ENCODE data around the gene PLAC1. TPM values are rescaled to one million over a fixed set of nuclear protein-coding genes. Genes with fewer than 3 reads are reported as not detected.

PLAC1 gene
- total and polyA plus RNA-seq, 2 experiments from 2014 or later = 0.93 to 2.9 TPM

DNA sequence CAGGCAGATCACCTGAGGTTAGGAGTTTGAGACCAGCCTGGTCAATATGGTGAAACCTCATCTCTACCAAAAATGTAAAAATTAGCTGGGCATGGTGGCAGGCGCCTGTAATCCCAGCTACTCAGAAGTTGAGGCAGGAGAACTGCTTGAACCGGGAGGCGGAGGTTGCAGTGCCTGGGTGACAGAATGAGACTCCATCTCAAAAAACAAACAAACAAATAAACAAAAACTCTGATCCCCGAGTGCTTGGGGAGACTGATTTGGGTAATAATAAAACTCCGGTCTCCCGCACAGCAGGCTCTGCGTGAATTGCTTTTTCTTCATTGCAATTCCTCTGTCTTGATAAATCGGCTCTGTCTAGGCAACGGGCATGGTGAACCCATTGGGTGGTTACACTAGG, 124.9 kb downstream of the PLAC1 start:
- Histone ChIP-seq H3K4me1 (ENCODE audit: insufficient read depth) (peaks cover 7% of the 10 kb centered on the region), H3K4me3 (no peak overlapping the region), H4K20me1 (ENCODE audit: insufficient read depth, poor library complexity, severe bottlenecking) (no peaks in the 10 kb centered on the region), H3K36me3 (replicated peaks; ENCODE audit: insufficient read depth, low read depth) (no peaks in the 10 kb centered on the region), H3K27me3 (no peaks in the 10 kb centered on the region), H3K79me2 (no peaks in the 10 kb centered on the region), H2AFZ (no peak overlapping the region), H3K9me3 (ENCODE audit: low read depth) (no peaks in the 10 kb centered on the region), H3K4me2 (no peak overlapping the region), H3K9me2 (replicated peaks; ENCODE audit: insufficient read depth) (no peaks in the 10 kb centered on the region), H3K27ac (no peak overlapping the region)
- no peak for TF ChIP-seq CTCF (IDR thresholded peaks at IDR 0.05; ENCODE audit: poor library complexity)
- DNase-seq (ENCODE audit: low spot score) = no peak
- whole genome bisulfite sequencing (ENCODE audit: low lambda C conversion rate, missing lambda C conversion rate) = 73% methylated on average over 9 of the region's 9 CpGs

DNA sequence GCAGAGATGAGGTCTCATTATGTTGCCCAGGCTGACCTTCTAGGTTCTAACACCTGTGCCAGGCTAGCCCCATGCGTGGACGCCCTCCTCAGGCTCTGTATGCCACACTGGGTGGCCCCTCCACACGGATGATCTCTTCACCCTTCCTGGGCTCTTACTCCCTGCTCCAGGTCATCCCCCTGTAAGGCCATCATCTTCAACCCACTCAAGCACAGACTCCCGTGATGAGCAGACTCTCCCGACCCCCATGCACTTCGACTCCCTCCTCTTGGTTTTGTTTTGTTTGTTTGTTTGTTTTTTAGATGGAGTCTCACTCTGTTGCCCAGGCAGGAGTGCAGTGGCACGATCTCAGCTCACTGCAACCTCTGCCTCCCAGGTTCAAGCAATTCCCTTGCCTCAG, 127.4 kb downstream of the PLAC1 start:
- H4K20me1 ChIP-seq (ENCODE audit: insufficient read depth, poor library complexity, severe bottlenecking) = no peaks in the 10 kb centered on the region
- H3K27ac ChIP-seq = no peak overlapping the region
- no peaks in the 10 kb centered on the region for H3K9me2 ChIP-seq (replicated peaks; ENCODE audit: insufficient read depth)
- no peaks in the 10 kb centered on the region for H3K79me2 ChIP-seq
- H2AFZ ChIP-seq = no peak overlapping the region
- H3K4me1 ChIP-seq (ENCODE audit: insufficient read depth) = no peaks in the 10 kb centered on the region
- no peaks in the 10 kb centered on the region for H3K36me3 ChIP-seq (replicated peaks; ENCODE audit: insufficient read depth, low read depth)
- no peaks in the 10 kb centered on the region for H3K9me3 ChIP-seq (ENCODE audit: low read depth)
- TF ChIP-seq EZH2 (IDR thresholded peaks at IDR 0.05; ENCODE audit: borderline replicate concordance) (no peak), CTCF (IDR thresholded peaks at IDR 0.05; ENCODE audit: poor library complexity) (no peak), EZH2phosphoT487 (IDR thresholded peaks at IDR 0.05; ENCODE audit: low read depth, severe bottlenecking, unreplicated experiment) (no peak)
- H3K4me2 ChIP-seq = no peak overlapping the region
- 79% methylated on average over 7 of the region's 7 CpGs for WGBS (ENCODE audit: low lambda C conversion rate, missing lambda C conversion rate)
- H3K27me3 ChIP-seq = no peaks in the 10 kb centered on the region
- DNase-seq (ENCODE audit: low spot score) = no peak
- no peak overlapping the region for H3K4me3 ChIP-seq

- no peak for TF ChIP-seq EZH2 (IDR thresholded peaks at IDR 0.05; ENCODE audit: borderline replicate concordance)
- TF ChIP-seq CTCF (IDR thresholded peaks at IDR 0.05; ENCODE audit: poor library complexity) = no peak
- TF ChIP-seq EZH2phosphoT487 (IDR thresholded peaks at IDR 0.05; ENCODE audit: low read depth, severe bottlenecking, unreplicated experiment) = no peak
- Histone ChIP-seq H4K20me1 (ENCODE audit: insufficient read depth, poor library complexity, severe bottlenecking) (no peaks in the 10 kb centered on the region), H3K36me3 (replicated peaks; ENCODE audit: insufficient read depth, low read depth) (no peaks in the 10 kb centered on the region), H2AFZ (no peak overlapping the region), H3K9me3 (ENCODE audit: low read depth) (no peaks in the 10 kb centered on the region), H3K79me2 (no peaks in the 10 kb centered on the region), H3K4me1 (ENCODE audit: insufficient read depth) (no peaks in the 10 kb centered on the region), H3K9me2 (replicated peaks; ENCODE audit: insufficient read depth) (no peaks in the 10 kb centered on the region), H3K27ac (no peak overlapping the region), H3K4me3 (no peak overlapping the region), H3K4me2 (no peak overlapping the region), H3K27me3 (no peaks in the 10 kb centered on the region)
- no peak for DNase-seq (ENCODE audit: low spot score)
- whole genome bisulfite sequencing (ENCODE audit: low lambda C conversion rate, missing lambda C conversion rate) = 93% methylated on average over 6 of the region's 6 CpGs
These were observed 128.8 kb downstream of the PLAC1 start for GRCh38 chrX:134529481-134529880.

GRCh38 chrX:134528960-134529359, 129.3 kb downstream of the PLAC1 start:
- no peaks in the 10 kb centered on the region for H3K27me3 ChIP-seq
- no peaks in the 10 kb centered on the region for H4K20me1 ChIP-seq (ENCODE audit: insufficient read depth, poor library complexity, severe bottlenecking)
- H3K4me1 ChIP-seq (ENCODE audit: insufficient read depth) = no peaks in the 10 kb centered on the region
- H3K4me2 ChIP-seq = no peak overlapping the region
- TF ChIP-seq EZH2phosphoT487 (IDR thresholded peaks at IDR 0.05; ENCODE audit: low read depth, severe bottlenecking, unreplicated experiment) (no peak), CTCF (IDR thresholded peaks at IDR 0.05; ENCODE audit: poor library complexity) (no peak), EZH2 (IDR thresholded peaks at IDR 0.05; ENCODE audit: borderline replicate concordance) (no peak)
- 46% methylated on average over 3 of the region's 3 CpGs for whole genome bisulfite sequencing (ENCODE audit: low lambda C conversion rate, missing lambda C conversion rate)
- no peaks in the 10 kb centered on the region for H3K79me2 ChIP-seq
- no peaks in the 10 kb centered on the region for H3K9me3 ChIP-seq (ENCODE audit: low read depth)
- no peak overlapping the region for H2AFZ ChIP-seq
- H3K4me3 ChIP-seq = no peak overlapping the region
- H3K27ac ChIP-seq = no peak overlapping the region
- no peak for DNase-seq (ENCODE audit: low spot score)
- no peaks in the 10 kb centered on the region for H3K9me2 ChIP-seq (replicated peaks; ENCODE audit: insufficient read depth)
- H3K36me3 ChIP-seq (replicated peaks; ENCODE audit: insufficient read depth, low read depth) = no peaks in the 10 kb centered on the region
